Thymus (tissue), 11 donors: ENCODE measurements around the gene TLR7. TPM values are rescaled to one million over a fixed set of nuclear protein-coding genes. Genes with fewer than 3 reads are reported as not detected.

Experiments used
- DNase-seq, 9 donors: peaks; one replicate each; pipeline ENCODE4 v3.0.0-alpha.2; 2013; ENCODE audit warnings: low spot score in 9 of 9, low read depth in 6 of 9, missing footprints in 1 of 9
- H3K27ac ChIP-seq, 2 donors: one replicate each; pipeline ENCODE4 v1.5.1; 2013; ENCODE audit warnings: control low read depth in 1 of 2, low read depth in 1 of 2, low read length in 1 of 2, mild to moderate bottlenecking in 1 of 2, moderate library complexity in 1 of 2
- H3K27me3 ChIP-seq, 2 donors: one replicate each; pipeline ENCODE4 v1.5.1; 2013; ENCODE audit warnings: low read length in 1 of 2; ENCODE audit not compliant: control insufficient read depth in 2 of 2, insufficient read depth in 1 of 2
- H3K36me3 ChIP-seq, 2 donors: one replicate each; pipeline ENCODE4 v1.5.1; 2013; ENCODE audit warnings: low read length in 1 of 2, mild to moderate bottlenecking in 1 of 2, moderate library complexity in 1 of 2; ENCODE audit not compliant: control insufficient read depth in 2 of 2, insufficient read depth in 2 of 2
- H3K4me1 ChIP-seq, 2 donors: one replicate each; pipeline ENCODE4 v1.5.1; 2013; ENCODE audit warnings: low read length in 2 of 2; ENCODE audit not compliant: control insufficient read depth in 2 of 2, insufficient read depth in 2 of 2
- H3K4me3 ChIP-seq, 2 donors: one replicate each; pipeline ENCODE4 v1.5.1; 2013; ENCODE audit warnings: low read length in 2 of 2, control low read depth in 1 of 2, mild to moderate bottlenecking in 1 of 2
- H3K9me3 ChIP-seq, 2 donors: one replicate each; pipeline ENCODE4 v1.5.1; 2013; ENCODE audit warnings: low read length in 1 of 2, mild to moderate bottlenecking in 1 of 2; ENCODE audit not compliant: control insufficient read depth in 2 of 2, insufficient read depth in 1 of 2
- WGBS: extraction: QIAGEN DNeasy Blood & Tissue Kit; methylation state at CpG from one replicate; pipeline ENCODE4 v1.1.7; 2013; 5-methylcytosine and 5-hydroxymethylcytosine counted together
- polyA plus RNA-seq: library from polyadenylated mRNA; stranded (reverse); fragments of 200-250 nt; gene quantifications from one replicate; pipeline ENCODE4 v1.2.3, GENCODE V29; 2013
- total RNA-seq: library from RNA; stranded (reverse); fragments of 120-200 nt; gene quantifications from one replicate; pipeline ENCODE4 v1.2.4, GENCODE V29; 2013
- donor health status: healthy.

The TLR7 gene
- total and polyA plus RNA-seq, 2 donors = 0.62 to 2.2 TPM

- H3K9me3 ChIP-seq = no peaks in the 10 kb centered on the region
- no peaks in the 10 kb centered on the region for H3K27me3 ChIP-seq
- 94% methylated on average over 5 of the region's 5 CpGs for WGBS
- H3K4me1 ChIP-seq = peaks cover 5 to 25% of the 10 kb centered on the region in 2 donors
- no peaks in the 10 kb centered on the region for H3K36me3 ChIP-seq
- no peak overlapping the region for H3K27ac ChIP-seq
- DNase-seq = no peak
- H3K4me3 ChIP-seq = no peak overlapping the region
Observed at GRCh38 chrX:12912791-12913482, 46.1 kb downstream of the TLR7 start.

- Histone ChIP-seq H3K9me3 (no peaks in the 10 kb centered on the region), H3K27ac (no peak overlapping the region), H3K36me3 (no peaks in the 10 kb centered on the region), H3K4me3 (no peak overlapping the region), H3K27me3 (no peaks in the 10 kb centered on the region), H3K4me1 (peaks cover 0 to 1% of the 10 kb centered on the region in 2 donors)
- DNase-seq = no peak
- WGBS = 95% methylated on average over 2 of the region's 2 CpGs
Observed at GRCh38 chrX:12917753-12918152, 50.9 kb downstream of the TLR7 start.

GRCh38 chrX:12919051-12919450, 52.2 kb downstream of the TLR7 start:
- Histone ChIP-seq H3K27ac (no peak overlapping the region), H3K27me3 (no peaks in the 10 kb centered on the region), H3K9me3 (no peaks in the 10 kb centered on the region), H3K36me3 (no peaks in the 10 kb centered on the region), H3K4me1 (no peaks in the 10 kb centered on the region), H3K4me3 (no peak overlapping the region)
- WGBS = 93% methylated on average over 10 of the region's 10 CpGs
- no peak for DNase-seq

GRCh38 chrX:12919620-12920019, 52.7 kb downstream of the TLR7 start:
- DNase-seq = no peak
- no peaks in the 10 kb centered on the region for H3K4me1 ChIP-seq
- H3K27me3 ChIP-seq = no peaks in the 10 kb centered on the region
- WGBS = 96% methylated on average over 8 of the region's 8 CpGs
- H3K9me3 ChIP-seq = no peaks in the 10 kb centered on the region
- no peak overlapping the region for H3K27ac ChIP-seq
- no peaks in the 10 kb centered on the region for H3K36me3 ChIP-seq
- H3K4me3 ChIP-seq = no peak overlapping the region

- no peak overlapping the region for H3K27ac ChIP-seq
- H3K36me3 ChIP-seq = no peaks in the 10 kb centered on the region
- WGBS = 88% methylated on average over 8 of the region's 8 CpGs
- no peaks in the 10 kb centered on the region for H3K9me3 ChIP-seq
- no peaks in the 10 kb centered on the region for H3K27me3 ChIP-seq
- no peak overlapping the region for H3K4me3 ChIP-seq
- H3K4me1 ChIP-seq = no peaks in the 10 kb centered on the region
- no peak for DNase-seq
Observed at GRCh38 chrX:12920990-12921389, 54.1 kb downstream of the TLR7 start.

GRCh38 chrX:12921886-12922598, 55.2 kb downstream of the TLR7 start:
- H3K4me3 ChIP-seq = no peak overlapping the region
- no peaks in the 10 kb centered on the region for H3K9me3 ChIP-seq
- H3K36me3 ChIP-seq = no peaks in the 10 kb centered on the region
- WGBS = 97% methylated on average over 10 of the region's 10 CpGs
- no peaks in the 10 kb centered on the region for H3K4me1 ChIP-seq
- no peaks in the 10 kb centered on the region for H3K27me3 ChIP-seq
- no peak overlapping the region for H3K27ac ChIP-seq
- DNase-seq = no peak

- Histone ChIP-seq H3K27ac (no peak overlapping the region), H3K27me3 (no peaks in the 10 kb centered on the region), H3K4me1 (no peaks in the 10 kb centered on the region), H3K9me3 (no peaks in the 10 kb centered on the region), H3K4me3 (no peak overlapping the region), H3K36me3 (no peaks in the 10 kb centered on the region)
- DNase-seq = no peak
Observed at GRCh38 chrX:12922599-12922919, 55.7 kb downstream of the TLR7 start.

- Histone ChIP-seq H3K9me3 (no peaks in the 10 kb centered on the region), H3K27ac (no peak overlapping the region), H3K4me3 (no peak overlapping the region), H3K4me1 (no peaks in the 10 kb centered on the region), H3K36me3 (no peaks in the 10 kb centered on the region), H3K27me3 (no peaks in the 10 kb centered on the region)
- WGBS = 87% methylated on average over 4 of the region's 4 CpGs
- no peak for DNase-seq
Observed at GRCh38 chrX:12929701-12930100, 62.8 kb downstream of the TLR7 start.

- 98% methylated on average over 2 of the region's 2 CpGs for WGBS
Observed at GRCh38 chrX:12930150-12930549, 63.3 kb downstream of the TLR7 start.

More at GRCh38 chrX:12930150-12930549, 63.3 kb downstream of the TLR7 start:
- no peak overlapping the region for H3K4me3 ChIP-seq
- H3K27me3 ChIP-seq = no peaks in the 10 kb centered on the region
- H3K4me1 ChIP-seq = no peaks in the 10 kb centered on the region
- no peak for DNase-seq
- no peaks in the 10 kb centered on the region for H3K36me3 ChIP-seq
- H3K27ac ChIP-seq = no peak overlapping the region
- no peaks in the 10 kb centered on the region for H3K9me3 ChIP-seq
